PFSK-1 (cell line): Measurements from ENCODE around the gene TECR.

Source experiments
- FOXP2 ChIP-seq: optimal IDR thresholded peaks from 2 replicates; pipeline ENCODE3; 2011; ENCODE audit warnings: borderline replicate concordance, control low read depth, inconsistent platforms; ENCODE audit not compliant: insufficient read depth; ENCODE audit errors: extremely low read length, extremely low read depth
- POLR2AphosphoS5 ChIP-seq: IDR thresholded peaks from 2 replicates; pipeline ENCODE4 v1.6.1; 2012; ENCODE audit warnings: low read depth, mild to moderate bottlenecking, control low read depth, low read length, moderate library complexity
- REST ChIP-seq, 2 experiments: IDR thresholded peaks; 2 replicates each; pipeline versions ENCODE4 v1.6.1 to v1.8.0; 2011 to 2012; ENCODE audit warnings: low read depth in 2 of 2, low read length in 2 of 2, control low read depth in 1 of 2, inconsistent platforms in 1 of 2, mild to moderate bottlenecking in 1 of 2, moderate library complexity in 1 of 2; ENCODE audit not compliant: insufficient read depth in 1 of 2
- SIN3A ChIP-seq: IDR thresholded peaks from 2 replicates; pipeline ENCODE4 v1.6.1; 2012; ENCODE audit warnings: mild to moderate bottlenecking, low read length, moderate library complexity, borderline replicate concordance; ENCODE audit not compliant: insufficient read depth
- TAF1 ChIP-seq: IDR thresholded peaks from 2 replicates; pipeline ENCODE4 v1.6.1; 2012; ENCODE audit warnings: low read length, control low read depth, borderline replicate concordance; ENCODE audit not compliant: insufficient read depth

Gene TECR

GRCh38 chr19:14562660-14563589 lies 33.5 kb downstream of the TECR start:
- TF ChIP-seq REST (IDR thresholded peaks at IDR 0.05; ENCODE audit: insufficient read depth in 1 of 2, low read depth in 2 of 2, low read length in 2 of 2) (no peak), SIN3A (no peak), TAF1 (no peak), POLR2AphosphoS5 (no peak), FOXP2 (no peak)

- TF ChIP-seq FOXP2 (no peak), SIN3A (no peak), POLR2AphosphoS5 (no peak), TAF1 (no peak), REST (IDR thresholded peaks at IDR 0.05; ENCODE audit: insufficient read depth in 1 of 2, low read depth in 2 of 2, low read length in 2 of 2) (no peak)
Measured at GRCh38 chr19:14563590-14563926, 34.2 kb downstream of the TECR start.

- TF ChIP-seq POLR2AphosphoS5 (no peak), TAF1 (no peak), SIN3A (no peak), FOXP2 (no peak), REST (IDR thresholded peaks at IDR 0.05; ENCODE audit: insufficient read depth in 1 of 2, low read depth in 2 of 2, low read length in 2 of 2) (no peak)
Measured at GRCh38 chr19:14563989-14564651, 34.7 kb downstream of the TECR start.

GRCh38 chr19:14565298-14565679 lies 35.9 kb downstream of the TECR start:
- TF ChIP-seq SIN3A: no peak
- no peak for TF ChIP-seq TAF1
- no peak for TF ChIP-seq POLR2AphosphoS5

- TF ChIP-seq SIN3A: no peak
Measured at GRCh38 chr19:14565765-14566711, 36.6 kb downstream of the TECR start.

GRCh38 chr19:14566712-14567077 lies 37.3 kb downstream of the TECR start:
- TF ChIP-seq POLR2AphosphoS5 (no peak), FOXP2 (no peak), SIN3A (no peak), REST (IDR thresholded peaks at IDR 0.05; ENCODE audit: insufficient read depth in 1 of 2, low read depth in 2 of 2, low read length in 2 of 2) (no peak), TAF1 (no peak)
